Gastroesophageal sphincter (tissue), 4 donors: Measurements from ENCODE around the gene SGCD. TPM values are rescaled to one million over a fixed set of nuclear protein-coding genes. Genes with fewer than 3 reads are reported as not detected.

ENCODE experiments used
- ATAC-seq: fragments of 150-250 bp; one replicate; pipeline ENCODE4 v1.9.1; 2016; ENCODE audit warnings: mild to moderate bottlenecking, moderate library complexity
- H3K27ac ChIP-seq, 4 donors: fragments of 200-600 bp; sonication (generic) in 3 of 4; 1 replicate in 3 of 4; 2 replicates in 1 of 4; pipeline ENCODE4 v1.5.1; 2016 to 2019
- H3K27me3 ChIP-seq: fragments of 200-600 bp; sonication (generic); one replicate; pipeline ENCODE4 v1.5.1; 2019
- H3K36me3 ChIP-seq, 2 donors: fragments of 200-600 bp; sonication (generic); one replicate each; pipeline ENCODE4 v1.5.1; 2019; ENCODE audit warnings: control low read depth in 1 of 2
- H3K4me1 ChIP-seq, 3 donors: fragments of 200-600 bp; sonication (generic); 1 replicate in 2 of 3; 2 replicates in 1 of 3; pipeline ENCODE4 v1.5.1; 2016 to 2019; ENCODE audit warnings: control low read depth in 2 of 3
- H3K4me3 ChIP-seq, 2 donors: fragments of 200-600 bp; sonication (generic); one replicate each; pipeline ENCODE4 v1.5.1; 2019; ENCODE audit warnings: mild to moderate bottlenecking in 1 of 2, moderate library complexity in 1 of 2
- H3K9me3 ChIP-seq, 3 donors: fragments of 200-600 bp; sonication (generic); one replicate each; pipeline ENCODE4 v1.5.1; 2017 to 2019; ENCODE audit warnings: control low read depth in 2 of 3
- EP300 ChIP-seq: sonication (generic); formaldehyde crosslinking; IDR thresholded peaks from one replicate; pipeline ENCODE4 v1.6.1; 2017; ENCODE audit warnings: antibody characterized with exemption, mild to moderate bottlenecking
- POLR2A ChIP-seq, 2 donors: fragments of 450-650 bp; IDR thresholded peaks; one replicate each; pipeline ENCODE4 v1.6.1; 2017; ENCODE audit warnings: antibody characterized with exemption in 2 of 2, mild to moderate bottlenecking in 2 of 2, moderate library complexity in 1 of 2
- POLR2AphosphoS5 ChIP-seq: sonication (generic); formaldehyde crosslinking; IDR thresholded peaks from one replicate; pipeline ENCODE4 v1.6.1; 2017; ENCODE audit warnings: antibody characterized with exemption
- WGBS, 2 donors: methylation state at CpG; one replicate each; pipeline ENCODE4 v1.1.5; 2018; ENCODE audit warnings: low coverage in 1 of 2; 5-methylcytosine and 5-hydroxymethylcytosine counted together
- total RNA-seq, 4 donors: library from RNA; depleted of rRNA; stranded (reverse); fragments of >200 nt; gene quantifications; one replicate each; pipeline ENCODE4 v1.1.0, GENCODE V29; 2016
- TF ChIP-seq, protein P1 (sequence below), 4 experiments: fragments of 200-600 bp in 2 of 4; fragments of 450-650 bp in 2 of 4; sonication (generic) in 1 of 4; IDR thresholded peaks; one replicate each; pipeline ENCODE4 v1.5.1; 2017 to 2019; ENCODE audit warnings: antibody characterized with exemption in 4 of 4, mild to moderate bottlenecking in 2 of 4, moderate library complexity in 2 of 4

The SGCD gene
- total RNA-seq, 4 donors from 2014 or later, result 8.8 to 61.3 (median 33.7) TPM

DNA sequence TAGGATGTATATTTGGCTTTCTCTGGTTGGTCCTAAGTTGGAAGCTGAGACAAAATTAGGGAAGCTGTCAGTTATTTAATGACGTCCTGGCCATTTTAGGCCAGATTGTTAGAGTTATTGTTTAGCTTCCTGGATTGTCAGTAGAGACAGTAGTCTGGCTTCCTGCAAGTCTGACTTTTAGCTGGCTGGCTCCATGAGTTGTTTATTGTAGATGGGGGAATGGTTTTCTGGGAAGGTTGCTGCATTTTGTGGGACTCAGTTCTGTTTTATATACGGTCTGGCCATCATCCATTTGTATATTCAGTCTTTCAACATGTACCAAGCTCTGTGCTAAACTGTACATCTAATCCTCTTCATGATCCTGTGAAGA is 68.3 kb downstream of the SGCD start:
- Histone ChIP-seq H3K4me1 (peaks cover 22 to 66% (median 24%) of the 10 kb centered on the region in 3 donors), H3K27me3 (no peaks in the 10 kb centered on the region), H3K36me3 (no peaks in the 10 kb centered on the region), H3K4me3 (no peak overlapping the region), H3K9me3 (no peaks in the 10 kb centered on the region), H3K27ac (peak overlapping the region; percentile 53 to 73 (median 64))
- no peak for ATAC-seq
- WGBS, 2 donors, result 20 to 21% methylated on average over 1 to 2 of the region's 2 CpGs
- TF ChIP-seq, protein P1, sequence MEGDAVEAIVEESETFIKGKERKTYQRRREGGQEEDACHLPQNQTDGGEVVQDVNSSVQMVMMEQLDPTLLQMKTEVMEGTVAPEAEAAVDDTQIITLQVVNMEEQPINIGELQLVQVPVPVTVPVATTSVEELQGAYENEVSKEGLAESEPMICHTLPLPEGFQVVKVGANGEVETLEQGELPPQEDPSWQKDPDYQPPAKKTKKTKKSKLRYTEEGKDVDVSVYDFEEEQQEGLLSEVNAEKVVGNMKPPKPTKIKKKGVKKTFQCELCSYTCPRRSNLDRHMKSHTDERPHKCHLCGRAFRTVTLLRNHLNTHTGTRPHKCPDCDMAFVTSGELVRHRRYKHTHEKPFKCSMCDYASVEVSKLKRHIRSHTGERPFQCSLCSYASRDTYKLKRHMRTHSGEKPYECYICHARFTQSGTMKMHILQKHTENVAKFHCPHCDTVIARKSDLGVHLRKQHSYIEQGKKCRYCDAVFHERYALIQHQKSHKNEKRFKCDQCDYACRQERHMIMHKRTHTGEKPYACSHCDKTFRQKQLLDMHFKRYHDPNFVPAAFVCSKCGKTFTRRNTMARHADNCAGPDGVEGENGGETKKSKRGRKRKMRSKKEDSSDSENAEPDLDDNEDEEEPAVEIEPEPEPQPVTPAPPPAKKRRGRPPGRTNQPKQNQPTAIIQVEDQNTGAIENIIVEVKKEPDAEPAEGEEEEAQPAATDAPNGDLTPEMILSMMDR (IDR thresholded peaks at IDR 0.05), result no peak
- TF ChIP-seq EP300 (no peak), POLR2AphosphoS5 (no peak), POLR2A (IDR thresholded peaks at IDR 0.05) (no peak)

DNA sequence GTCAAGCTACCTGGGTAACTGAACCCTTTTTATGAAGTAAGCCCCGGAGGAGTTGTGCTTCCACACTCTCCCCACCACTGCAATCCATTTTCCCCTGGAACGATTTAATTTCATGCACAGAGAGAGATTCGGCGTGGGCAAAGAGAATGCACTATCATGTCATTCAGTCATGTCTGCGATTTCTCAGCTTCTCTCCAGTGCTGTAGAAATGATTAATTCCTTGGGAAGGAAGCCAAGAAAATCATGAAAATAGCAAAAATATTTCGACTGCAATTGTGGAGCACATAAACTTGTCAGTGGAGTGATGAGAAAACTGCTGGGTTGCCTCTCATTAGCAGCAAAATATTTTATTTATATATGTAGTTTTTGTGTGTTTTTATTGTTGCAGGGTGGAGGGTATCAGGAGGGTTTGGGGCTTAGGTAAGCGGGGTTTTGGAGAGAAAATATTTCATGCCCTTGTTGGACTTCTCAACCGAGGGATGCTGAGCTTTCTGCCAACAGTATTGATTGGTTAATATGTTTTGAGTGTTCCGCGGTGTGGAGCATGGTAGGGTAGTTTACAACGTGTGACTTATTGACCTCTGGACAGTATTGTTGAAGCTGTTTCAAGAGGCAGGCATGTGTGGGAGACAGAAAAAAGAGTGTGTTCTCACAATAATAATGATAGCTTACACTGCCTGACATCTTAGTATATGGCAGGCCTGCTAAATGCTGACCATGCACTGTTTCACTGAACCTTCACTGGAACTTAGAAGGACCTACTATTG is 69.3 kb downstream of the SGCD start:
- 18 to 32% methylated on average over 8 to 11 of the region's 11 CpGs for WGBS, 2 donors
- H3K27ac ChIP-seq, result peak overlapping the region in 3 of 4 donors; percentile 56 to 73 (median 72)
- no peak overlapping the region for H3K4me3 ChIP-seq
- H3K4me1 ChIP-seq, result peaks cover 22 to 71% (median 24%) of the 10 kb centered on the region in 3 donors
- TF ChIP-seq, protein P1 (IDR thresholded peaks at IDR 0.05), result no peak
- no peak for ATAC-seq
- H3K9me3 ChIP-seq, result no peaks in the 10 kb centered on the region
- no peaks in the 10 kb centered on the region for H3K36me3 ChIP-seq
- H3K27me3 ChIP-seq, result no peaks in the 10 kb centered on the region

DNA sequence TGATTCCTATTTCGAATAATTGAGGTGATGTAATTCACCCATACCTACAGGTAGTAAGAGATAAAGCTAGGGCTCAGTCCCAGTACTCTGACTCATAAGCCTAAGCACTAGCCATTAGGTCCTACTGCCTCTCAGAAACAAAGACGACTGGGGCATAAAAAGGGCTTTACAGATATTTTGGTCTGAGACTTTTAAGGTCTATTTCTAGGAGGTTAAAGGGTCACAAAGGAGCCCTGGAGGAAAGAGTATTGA is 69.8 kb downstream of the SGCD start:
- H3K4me1 ChIP-seq, result peaks cover 22 to 74% (median 24%) of the 10 kb centered on the region in 3 donors
- ATAC-seq, result no peak
- TF ChIP-seq, protein P1 (IDR thresholded peaks at IDR 0.05), result no peak
- TF ChIP-seq POLR2AphosphoS5 (no peak), POLR2A (IDR thresholded peaks at IDR 0.05) (no peak), EP300 (no peak)

DNA sequence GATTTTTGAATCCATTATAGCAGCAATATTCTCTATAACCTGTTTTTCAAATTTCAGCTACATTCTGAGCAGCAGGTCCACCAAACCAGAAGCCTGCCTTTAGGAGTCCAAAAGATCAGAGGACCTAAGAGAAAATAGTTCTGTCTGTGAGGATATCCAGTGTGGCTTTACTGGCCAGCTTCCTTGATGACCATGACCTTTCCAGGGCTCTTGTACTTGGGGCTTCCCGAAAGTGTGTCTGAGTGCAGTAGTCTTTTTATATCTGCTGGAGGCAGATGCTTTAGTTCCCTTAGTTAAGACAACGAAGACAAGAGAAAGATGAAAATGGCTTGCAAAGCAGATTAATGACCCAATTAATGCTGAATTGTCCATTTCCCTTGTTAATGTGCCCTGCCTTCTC is 72.4 kb downstream of the SGCD start:
- 29 to 50% methylated on average over 2 of the region's 2 CpGs for WGBS, 2 donors
- Histone ChIP-seq H3K4me1 (peaks cover 22 to 68% (median 24%) of the 10 kb centered on the region in 3 donors), H3K9me3 (no peaks in the 10 kb centered on the region), H3K36me3 (no peaks in the 10 kb centered on the region), H3K27me3 (no peaks in the 10 kb centered on the region), H3K27ac (peak overlapping the region; percentile 12 to 39 (median 25)), H3K4me3 (no peak overlapping the region)
- ATAC-seq, result no peak
- TF ChIP-seq POLR2A (IDR thresholded peaks at IDR 0.05) (no peak), POLR2AphosphoS5 (no peak), EP300 (no peak)
- TF ChIP-seq, protein P1 (IDR thresholded peaks at IDR 0.05), result no peak

More for the DNA sequence above, 69.8 kb downstream of the SGCD start:
- no peaks in the 10 kb centered on the region for H3K27me3 ChIP-seq
- H3K27ac ChIP-seq, result peak overlapping the region in 3 of 4 donors; percentile 15 to 73 (median 72)
- H3K36me3 ChIP-seq, result no peaks in the 10 kb centered on the region
- no peaks in the 10 kb centered on the region for H3K9me3 ChIP-seq
- WGBS, 2 donors, result 57 to 83% methylated on average over 2 of the region's 2 CpGs
- H3K4me3 ChIP-seq, result no peak overlapping the region

DNA sequence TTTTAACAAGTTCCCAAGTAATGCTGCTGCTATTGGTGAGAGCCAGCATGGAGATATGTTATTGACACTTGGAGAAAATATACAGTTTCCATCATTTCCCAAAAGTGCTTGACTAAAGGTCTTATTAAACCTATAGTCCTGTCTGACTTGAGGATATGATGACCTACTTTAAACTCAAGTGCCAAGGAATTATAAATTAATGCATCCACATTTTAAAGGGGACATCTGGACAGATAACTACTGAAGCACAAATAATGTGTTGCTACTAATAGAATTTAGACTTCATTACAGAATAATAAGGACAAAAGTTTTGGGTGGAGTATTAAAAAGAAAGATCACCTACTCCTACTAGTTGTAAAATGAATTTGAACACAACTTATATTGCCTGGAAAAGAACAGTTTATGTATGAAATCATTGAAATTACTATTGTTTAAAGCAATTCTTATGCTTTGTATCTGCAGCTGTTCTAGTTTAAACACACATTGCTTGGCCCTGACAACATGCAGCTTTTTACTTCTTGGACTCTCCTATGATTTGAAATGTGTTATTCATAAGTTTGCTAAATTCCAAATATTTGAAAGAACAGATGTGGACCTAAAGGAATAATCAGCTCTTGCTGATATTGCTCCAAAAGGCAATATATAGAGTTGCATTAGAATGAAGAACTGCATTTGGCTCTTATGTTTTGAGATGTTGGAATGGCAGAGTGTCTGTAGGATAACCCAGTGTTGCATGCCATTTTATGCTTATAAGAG is 73.4 kb downstream of the SGCD start:
- no peak for ATAC-seq
- no peaks in the 10 kb centered on the region for H3K27me3 ChIP-seq
- TF ChIP-seq, protein P1 (IDR thresholded peaks at IDR 0.05), result no peak
- TF ChIP-seq EP300 (no peak), POLR2AphosphoS5 (no peak), POLR2A (IDR thresholded peaks at IDR 0.05) (no peak)
- H3K36me3 ChIP-seq, result no peaks in the 10 kb centered on the region
- peak overlapping the region in 2 of 4 donors; percentile 12 to 21 for H3K27ac ChIP-seq
- no peak overlapping the region for H3K4me3 ChIP-seq
- no peaks in the 10 kb centered on the region for H3K9me3 ChIP-seq
- peaks cover 18 to 58% (median 19%) of the 10 kb centered on the region in 3 donors for H3K4me1 ChIP-seq
